22Rv1 (cell line): ENCODE measurements around the gene CFAP73.

Source experiments
- ZFX ChIP-seq: fragments of 450-650 bp; IDR thresholded peaks from 2 replicates; pipeline ENCODE4 v1.6.1; 2017; ENCODE audit warnings: antibody characterized with exemption, borderline replicate concordance
- TF ChIP-seq, protein P1 (sequence below): fragments of 450-650 bp; IDR thresholded peaks from 2 replicates; pipeline ENCODE4 v1.5.1; 2017; ENCODE audit warnings: mild to moderate bottlenecking

DNA sequence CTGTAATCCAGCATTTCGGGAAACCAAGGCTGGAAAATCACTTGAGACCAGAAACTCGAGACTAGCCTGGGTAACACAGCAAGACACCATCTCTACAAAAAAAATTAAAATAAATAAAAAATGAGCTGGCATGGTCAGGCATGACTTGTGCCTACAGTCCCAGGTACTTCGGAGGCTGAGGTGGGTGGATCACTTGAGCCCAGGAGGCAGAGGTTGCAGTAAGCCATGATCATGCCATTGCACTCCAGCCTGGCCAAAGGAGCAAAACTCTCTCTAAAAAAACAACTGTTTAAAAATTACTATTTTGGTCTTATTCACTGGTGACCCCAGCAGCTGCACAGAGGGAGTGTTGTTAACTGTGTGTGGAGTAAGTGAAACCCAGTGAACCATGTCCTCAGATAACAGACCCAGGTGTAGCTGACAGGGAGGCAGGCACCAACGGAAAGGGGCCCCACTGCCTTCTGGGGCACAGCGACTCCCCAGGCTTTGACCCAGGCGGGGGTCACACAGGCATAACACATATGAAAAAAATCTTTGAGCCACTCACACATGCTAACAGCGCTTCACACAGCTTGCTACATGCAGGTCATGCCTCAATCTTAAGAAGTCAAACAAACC, 23.7 kb downstream of the CFAP73 start:
- TF ChIP-seq, protein P1, sequence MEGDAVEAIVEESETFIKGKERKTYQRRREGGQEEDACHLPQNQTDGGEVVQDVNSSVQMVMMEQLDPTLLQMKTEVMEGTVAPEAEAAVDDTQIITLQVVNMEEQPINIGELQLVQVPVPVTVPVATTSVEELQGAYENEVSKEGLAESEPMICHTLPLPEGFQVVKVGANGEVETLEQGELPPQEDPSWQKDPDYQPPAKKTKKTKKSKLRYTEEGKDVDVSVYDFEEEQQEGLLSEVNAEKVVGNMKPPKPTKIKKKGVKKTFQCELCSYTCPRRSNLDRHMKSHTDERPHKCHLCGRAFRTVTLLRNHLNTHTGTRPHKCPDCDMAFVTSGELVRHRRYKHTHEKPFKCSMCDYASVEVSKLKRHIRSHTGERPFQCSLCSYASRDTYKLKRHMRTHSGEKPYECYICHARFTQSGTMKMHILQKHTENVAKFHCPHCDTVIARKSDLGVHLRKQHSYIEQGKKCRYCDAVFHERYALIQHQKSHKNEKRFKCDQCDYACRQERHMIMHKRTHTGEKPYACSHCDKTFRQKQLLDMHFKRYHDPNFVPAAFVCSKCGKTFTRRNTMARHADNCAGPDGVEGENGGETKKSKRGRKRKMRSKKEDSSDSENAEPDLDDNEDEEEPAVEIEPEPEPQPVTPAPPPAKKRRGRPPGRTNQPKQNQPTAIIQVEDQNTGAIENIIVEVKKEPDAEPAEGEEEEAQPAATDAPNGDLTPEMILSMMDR = no peak
- no peak for TF ChIP-seq ZFX
